Measurements from ENCODE around the gene EYA2.

DNA sequence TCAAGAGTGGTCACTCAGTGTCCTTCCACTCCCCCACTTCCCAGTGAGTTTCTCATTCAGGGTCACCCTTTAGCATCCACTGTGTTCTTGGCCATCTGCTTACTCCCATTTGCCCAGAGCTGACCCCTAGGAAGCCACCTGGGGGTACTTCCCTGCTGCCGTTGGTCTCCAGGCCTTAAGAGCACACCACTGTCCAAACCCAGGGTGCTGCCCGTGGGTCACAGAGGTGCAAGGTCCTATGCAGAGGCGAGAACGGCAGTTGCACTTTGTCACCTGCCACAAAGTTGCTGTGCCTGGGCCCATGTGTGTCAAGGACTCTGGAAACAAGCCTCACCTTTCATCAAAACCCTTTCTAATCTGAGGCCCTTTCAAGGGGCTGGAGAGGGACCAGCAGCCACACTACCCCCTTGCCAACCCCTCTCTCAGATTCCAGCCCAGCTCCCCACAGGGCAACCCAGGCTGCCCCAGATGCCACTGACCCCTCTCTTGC is 270.8 kb downstream of the EYA2 start:
- TF ChIP-seq, protein P1, sequence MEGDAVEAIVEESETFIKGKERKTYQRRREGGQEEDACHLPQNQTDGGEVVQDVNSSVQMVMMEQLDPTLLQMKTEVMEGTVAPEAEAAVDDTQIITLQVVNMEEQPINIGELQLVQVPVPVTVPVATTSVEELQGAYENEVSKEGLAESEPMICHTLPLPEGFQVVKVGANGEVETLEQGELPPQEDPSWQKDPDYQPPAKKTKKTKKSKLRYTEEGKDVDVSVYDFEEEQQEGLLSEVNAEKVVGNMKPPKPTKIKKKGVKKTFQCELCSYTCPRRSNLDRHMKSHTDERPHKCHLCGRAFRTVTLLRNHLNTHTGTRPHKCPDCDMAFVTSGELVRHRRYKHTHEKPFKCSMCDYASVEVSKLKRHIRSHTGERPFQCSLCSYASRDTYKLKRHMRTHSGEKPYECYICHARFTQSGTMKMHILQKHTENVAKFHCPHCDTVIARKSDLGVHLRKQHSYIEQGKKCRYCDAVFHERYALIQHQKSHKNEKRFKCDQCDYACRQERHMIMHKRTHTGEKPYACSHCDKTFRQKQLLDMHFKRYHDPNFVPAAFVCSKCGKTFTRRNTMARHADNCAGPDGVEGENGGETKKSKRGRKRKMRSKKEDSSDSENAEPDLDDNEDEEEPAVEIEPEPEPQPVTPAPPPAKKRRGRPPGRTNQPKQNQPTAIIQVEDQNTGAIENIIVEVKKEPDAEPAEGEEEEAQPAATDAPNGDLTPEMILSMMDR (IDR thresholded peaks at IDR 0.05 in 4 of 5, conservative IDR thresholded peaks at IDR 0.05 in 1 of 5): no peak
- no peak for TF ChIP-seq POLR2A (IDR thresholded peaks at IDR 0.05)
